Ishikawa (cell line): ENCODE data around the gene ANTXR1.

Experiments used
- CEBPB ChIP-seq: IDR thresholded peaks from 2 replicates; pipeline ENCODE4 v1.6.1; 2012
- CREB1 ChIP-seq: IDR thresholded peaks from 2 replicates; pipeline ENCODE4 v1.6.1; 2012; ENCODE audit warnings: low read depth
- EGR1 ChIP-seq: IDR thresholded peaks from 2 replicates; pipeline ENCODE4 v1.6.1; 2012
- EP300 ChIP-seq: IDR thresholded peaks from 2 replicates; pipeline ENCODE4 v1.6.1; 2012; ENCODE audit warnings: borderline replicate concordance
- FOXM1 ChIP-seq: IDR thresholded peaks from 2 replicates; pipeline ENCODE4 v1.6.1; 2012; ENCODE audit warnings: low read depth, borderline replicate concordance
- NFIC ChIP-seq: IDR thresholded peaks from 2 replicates; pipeline ENCODE4 v1.6.1; 2012
- RAD21 ChIP-seq: IDR thresholded peaks from 2 replicates; pipeline ENCODE4 v1.6.1; 2012; ENCODE audit warnings: low read depth
- TAF1 ChIP-seq: IDR thresholded peaks from 2 replicates; pipeline ENCODE4 v1.6.1; 2012; ENCODE audit warnings: low read depth, mild to moderate bottlenecking
- TCF12 ChIP-seq: IDR thresholded peaks from 2 replicates; pipeline ENCODE4 v1.6.1; 2012; ENCODE audit warnings: low read depth
- TEAD4 ChIP-seq: IDR thresholded peaks from 2 replicates; pipeline ENCODE4 v1.6.1; 2012
- YY1 ChIP-seq: IDR thresholded peaks from 2 replicates; pipeline ENCODE4 v1.6.1; 2012; ENCODE audit warnings: low read depth
- ZBTB7A ChIP-seq: IDR thresholded peaks from 2 replicates; pipeline ENCODE4 v1.6.1; 2012; ENCODE audit warnings: low read depth
- TF ChIP-seq, protein P1 (sequence below): IDR thresholded peaks from 2 replicates; pipeline ENCODE4 v1.6.1; 2012
- TF ChIP-seq, protein P2 (sequence below): IDR thresholded peaks from 2 replicates; pipeline ENCODE4 v1.6.1; 2012; ENCODE audit warnings: low read depth, mild to moderate bottlenecking
- TF ChIP-seq, protein P3 (sequence below): IDR thresholded peaks from 2 replicates; pipeline ENCODE4 v1.6.1; 2012

Gene ANTXR1

DNA sequence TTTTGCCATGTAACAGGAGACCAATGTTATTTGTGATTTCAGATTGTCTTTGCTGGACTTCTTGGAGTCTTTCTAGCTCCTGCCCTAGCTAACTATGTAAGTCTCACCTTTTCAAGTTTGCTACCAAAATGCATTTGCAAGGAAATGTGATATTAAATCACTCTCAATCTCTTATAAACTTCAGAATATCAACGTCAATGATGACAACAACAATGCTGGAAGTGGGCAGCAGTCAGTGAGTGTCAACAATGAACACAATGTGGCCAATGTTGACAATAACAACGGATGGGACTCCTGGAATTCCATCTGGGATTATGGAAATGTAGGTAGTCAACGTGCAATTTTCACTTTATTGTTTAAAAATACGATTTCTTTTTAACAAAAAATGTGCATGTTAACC is 35.5 kb upstream of the ANTXR1 start:
- TF ChIP-seq TEAD4 (no peak), FOXM1 (no peak), CEBPB (no peak), TCF12 (no peak), CREB1 (no peak), YY1 (no peak)
- TF ChIP-seq, protein P1, sequence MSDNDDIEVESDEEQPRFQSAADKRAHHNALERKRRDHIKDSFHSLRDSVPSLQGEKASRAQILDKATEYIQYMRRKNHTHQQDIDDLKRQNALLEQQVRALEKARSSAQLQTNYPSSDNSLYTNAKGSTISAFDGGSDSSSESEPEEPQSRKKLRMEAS: no peak
- TF ChIP-seq, protein P2, sequence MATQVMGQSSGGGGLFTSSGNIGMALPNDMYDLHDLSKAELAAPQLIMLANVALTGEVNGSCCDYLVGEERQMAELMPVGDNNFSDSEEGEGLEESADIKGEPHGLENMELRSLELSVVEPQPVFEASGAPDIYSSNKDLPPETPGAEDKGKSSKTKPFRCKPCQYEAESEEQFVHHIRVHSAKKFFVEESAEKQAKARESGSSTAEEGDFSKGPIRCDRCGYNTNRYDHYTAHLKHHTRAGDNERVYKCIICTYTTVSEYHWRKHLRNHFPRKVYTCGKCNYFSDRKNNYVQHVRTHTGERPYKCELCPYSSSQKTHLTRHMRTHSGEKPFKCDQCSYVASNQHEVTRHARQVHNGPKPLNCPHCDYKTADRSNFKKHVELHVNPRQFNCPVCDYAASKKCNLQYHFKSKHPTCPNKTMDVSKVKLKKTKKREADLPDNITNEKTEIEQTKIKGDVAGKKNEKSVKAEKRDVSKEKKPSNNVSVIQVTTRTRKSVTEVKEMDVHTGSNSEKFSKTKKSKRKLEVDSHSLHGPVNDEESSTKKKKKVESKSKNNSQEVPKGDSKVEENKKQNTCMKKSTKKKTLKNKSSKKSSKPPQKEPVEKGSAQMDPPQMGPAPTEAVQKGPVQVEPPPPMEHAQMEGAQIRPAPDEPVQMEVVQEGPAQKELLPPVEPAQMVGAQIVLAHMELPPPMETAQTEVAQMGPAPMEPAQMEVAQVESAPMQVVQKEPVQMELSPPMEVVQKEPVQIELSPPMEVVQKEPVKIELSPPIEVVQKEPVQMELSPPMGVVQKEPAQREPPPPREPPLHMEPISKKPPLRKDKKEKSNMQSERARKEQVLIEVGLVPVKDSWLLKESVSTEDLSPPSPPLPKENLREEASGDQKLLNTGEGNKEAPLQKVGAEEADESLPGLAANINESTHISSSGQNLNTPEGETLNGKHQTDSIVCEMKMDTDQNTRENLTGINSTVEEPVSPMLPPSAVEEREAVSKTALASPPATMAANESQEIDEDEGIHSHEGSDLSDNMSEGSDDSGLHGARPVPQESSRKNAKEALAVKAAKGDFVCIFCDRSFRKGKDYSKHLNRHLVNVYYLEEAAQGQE: no peak

DNA sequence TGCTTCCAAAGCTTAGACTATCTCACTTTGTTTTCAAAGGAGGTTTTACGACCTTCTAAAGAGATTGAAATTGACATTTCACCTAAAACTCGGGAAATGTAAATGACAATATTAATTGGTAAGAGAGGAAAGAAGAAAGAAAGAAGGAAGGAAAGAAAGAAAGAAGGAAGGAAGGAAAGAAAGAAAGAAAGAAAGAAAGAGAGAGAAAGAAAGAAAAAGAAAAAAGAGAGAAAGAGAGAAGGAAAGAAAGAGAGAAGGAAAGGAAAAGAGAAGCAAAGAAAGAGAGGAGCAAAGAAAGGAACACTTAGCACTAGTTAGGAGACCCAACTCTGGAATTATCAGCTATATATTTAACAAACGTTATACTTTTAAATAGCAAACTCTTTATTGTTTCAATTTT is 34.9 kb upstream of the ANTXR1 start:
- no peak for TF ChIP-seq TAF1
- no peak for TF ChIP-seq CEBPB
- no peak for TF ChIP-seq CREB1
- TF ChIP-seq, protein P2: no peak
- TF ChIP-seq NFIC: no peak
- no peak for TF ChIP-seq RAD21
- TF ChIP-seq TEAD4: no peak
- TF ChIP-seq EP300: no peak
- no peak for TF ChIP-seq FOXM1
- TF ChIP-seq, protein P3, sequence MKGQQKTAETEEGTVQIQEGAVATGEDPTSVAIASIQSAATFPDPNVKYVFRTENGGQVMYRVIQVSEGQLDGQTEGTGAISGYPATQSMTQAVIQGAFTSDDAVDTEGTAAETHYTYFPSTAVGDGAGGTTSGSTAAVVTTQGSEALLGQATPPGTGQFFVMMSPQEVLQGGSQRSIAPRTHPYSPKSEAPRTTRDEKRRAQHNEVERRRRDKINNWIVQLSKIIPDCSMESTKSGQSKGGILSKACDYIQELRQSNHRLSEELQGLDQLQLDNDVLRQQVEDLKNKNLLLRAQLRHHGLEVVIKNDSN: no peak
- TF ChIP-seq, protein P1: no peak

DNA sequence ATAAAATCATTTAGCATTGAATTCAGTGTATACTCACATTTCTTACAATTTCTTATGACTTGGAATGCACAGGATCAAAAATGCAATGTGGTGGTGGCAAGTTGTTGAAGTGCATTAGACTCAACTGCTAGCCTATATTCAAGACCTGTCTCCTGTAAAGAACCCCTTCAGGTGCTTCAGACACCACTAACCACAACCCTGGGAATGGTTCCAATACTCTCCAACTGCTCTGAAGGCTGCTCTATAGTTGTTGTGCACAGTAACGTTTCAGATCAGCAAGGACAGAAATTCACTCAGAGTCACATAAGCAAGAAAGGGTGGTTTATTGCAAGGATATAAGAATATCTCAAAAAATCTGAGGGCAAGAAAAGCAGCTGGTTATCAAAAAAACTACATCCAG is 32.0 kb upstream of the ANTXR1 start:
- TF ChIP-seq CEBPB: no peak
- TF ChIP-seq NFIC: no peak
- no peak for TF ChIP-seq RAD21
- no peak for TF ChIP-seq ZBTB7A
- TF ChIP-seq, protein P1: no peak

DNA sequence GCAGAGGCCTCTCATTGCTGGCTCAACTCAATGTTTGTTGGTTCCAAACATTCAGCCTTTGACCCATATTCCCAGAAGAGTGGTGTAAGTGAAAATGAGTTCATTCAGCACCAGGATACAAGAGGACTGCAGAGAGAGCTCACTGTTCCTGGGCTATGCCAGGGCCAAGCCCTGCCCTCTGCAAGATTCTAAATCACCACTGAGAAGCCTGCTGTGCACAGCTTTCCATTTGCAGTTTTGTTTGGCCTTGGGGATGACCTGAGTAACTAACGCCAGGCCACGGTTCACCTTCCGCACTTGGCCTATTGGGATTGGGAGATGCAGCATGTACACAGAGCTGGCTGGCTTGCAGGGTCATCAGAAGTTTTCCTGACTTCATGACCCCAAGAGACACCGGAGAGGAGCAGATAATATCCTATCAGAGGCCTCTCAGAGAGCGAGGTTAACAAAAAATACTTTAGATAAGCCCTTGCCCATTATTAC is 25.9 kb upstream of the ANTXR1 start:
- TF ChIP-seq RAD21: no peak
- TF ChIP-seq, protein P3: no peak
- no peak for TF ChIP-seq CEBPB

DNA sequence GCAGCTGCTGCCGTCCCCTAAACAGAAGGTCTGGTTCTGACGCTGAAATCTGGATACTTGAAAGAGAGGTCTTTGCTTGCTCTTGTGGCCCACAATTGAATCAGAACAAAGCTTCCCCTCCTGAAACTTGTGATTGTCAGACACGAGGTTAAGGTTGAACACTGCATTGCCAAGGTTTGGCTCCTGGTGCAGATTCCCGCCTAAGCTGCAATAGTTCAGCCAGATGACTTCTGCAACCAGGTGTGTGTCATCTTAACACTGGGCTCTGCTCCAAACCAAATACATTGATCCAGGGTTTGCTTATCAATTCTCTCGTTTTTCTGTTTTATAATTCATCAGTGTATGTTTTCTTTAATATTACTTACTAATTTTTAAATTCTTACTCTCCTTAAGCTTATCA is 23.9 kb upstream of the ANTXR1 start:
- TF ChIP-seq TCF12 (no peak), FOXM1 (no peak), TAF1 (no peak), ZBTB7A (no peak), YY1 (no peak), CEBPB (no peak), EGR1 (no peak), EP300 (no peak), RAD21 (no peak), TEAD4 (no peak), NFIC (no peak)
- TF ChIP-seq, protein P2: no peak
